Body of pancreas (tissue), 4 donors: Measurements from ENCODE around the gene GABRB1.

Experiments used
- CTCF ChIP-seq, 7 experiments: fragments of 450-650 bp in 4 of 7; fragments of 200-600 bp in 3 of 7; sonication (generic) in 3 of 7; IDR thresholded peaks; one replicate each; pipeline ENCODE4 v1.5.1; 2016 to 2019; ENCODE audit warnings: antibody characterized with exemption in 7 of 7
- POLR2A ChIP-seq, 3 donors: fragments of 450-650 bp; IDR thresholded peaks; one replicate each; pipeline ENCODE4 v1.6.1; 2016; ENCODE audit warnings: antibody characterized with exemption in 3 of 3, mild to moderate bottlenecking in 2 of 3

- TF ChIP-seq CTCF (IDR thresholded peaks at IDR 0.05) = no peak
- TF ChIP-seq POLR2A (IDR thresholded peaks at IDR 0.05) = no peak
Measured at GRCh38 chr4:47217884-47218283, 186.5 kb downstream of the GABRB1 start.
